ENCODE data around the gene NPDC1. TPM values are rescaled to one million over a fixed set of nuclear protein-coding genes. Genes with fewer than 3 reads are reported as not detected.
A peak's percentile ranks its signal among the peaks of the same experiment; 100 is the strongest.
"Not testable (repeated sequence)": the region's sequence is repeated elsewhere in the genome, so short reads cannot be mapped to it uniquely, and the experiment has no call there.

Gene NPDC1
- total RNA-seq, 1 donor from 2014 or later = 5.7 TPM

GRCh38 chr9:137033481-137033880, 12.5 kb downstream of the NPDC1 start:
- not testable (repeated sequence) for H3K9me3 ChIP-seq (ENCODE audit: control insufficient read depth in 3 of 3, low read length in 3 of 3); H3K4me3 ChIP-seq (ENCODE audit: low read length in 3 of 3); H3K9ac ChIP-seq (ENCODE audit: low read depth in 1 of 3, low read length in 3 of 3); H3K27ac ChIP-seq (ENCODE audit: low read depth, low read length); H3K36me3 ChIP-seq (ENCODE audit: control insufficient read depth in 3 of 3, insufficient read depth in 3 of 3, low read length in 3 of 3)
- H3K27me3 ChIP-seq (ENCODE audit: control insufficient read depth in 3 of 3, insufficient read depth in 3 of 3, low read length in 3 of 3) = peaks cover 4 to 16% (median 5%) of the 10 kb centered on the region in 3 donors
- H3K4me1 ChIP-seq (ENCODE audit: control insufficient read depth in 3 of 3, insufficient read depth in 3 of 3, low read length in 3 of 3) = peaks cover 21 to 34% (median 22%) of the 10 kb centered on the region in 3 donors

- Histone ChIP-seq H3K4me3 (ENCODE audit: low read length in 3 of 3) (no peak overlapping the region), H3K4me1 (ENCODE audit: control insufficient read depth in 3 of 3, insufficient read depth in 3 of 3, low read length in 3 of 3) (peaks cover 22 to 36% (median 24%) of the 10 kb centered on the region in 3 donors)
Observed at GRCh38 chr9:137032858-137033257, 13.1 kb downstream of the NPDC1 start.

GRCh38 chr9:137031904-137032640, 13.9 kb downstream of the NPDC1 start, which contains the start of gene FUT7:
Gene FUT7 (minus strand): TSS chr9:137032088. CDS start chr9:137031991, 97 bp downstream.
- Histone ChIP-seq H3K27ac (ENCODE audit: low read depth, low read length) (no peak within 1 kb of the TSS), H3K4me1 (ENCODE audit: control insufficient read depth in 3 of 3, insufficient read depth in 3 of 3, low read length in 3 of 3) (peaks cover 27 to 42% (median 29%) of the 10 kb centered on the region in 3 donors), H3K9me3 (ENCODE audit: control insufficient read depth in 3 of 3, low read length in 3 of 3) (no peaks in the 10 kb centered on the region), H3K36me3 (ENCODE audit: control insufficient read depth in 3 of 3, insufficient read depth in 3 of 3, low read length in 3 of 3) (no peaks in the 10 kb centered on the region), H3K27me3 (ENCODE audit: control insufficient read depth in 3 of 3, insufficient read depth in 3 of 3, low read length in 3 of 3) (peaks cover 4 to 16% (median 5%) of the 10 kb centered on the region in 3 donors), H3K9ac (ENCODE audit: low read depth in 1 of 3, low read length in 3 of 3) (no peak within 1 kb of the TSS), H3K4me3 (ENCODE audit: low read length in 3 of 3) (no peak within 1 kb of the TSS)

More at GRCh38 chr9:137032858-137033257, 13.1 kb downstream of the NPDC1 start:
- Histone ChIP-seq H3K36me3 (ENCODE audit: control insufficient read depth in 3 of 3, insufficient read depth in 3 of 3, low read length in 3 of 3) (no peaks in the 10 kb centered on the region), H3K9me3 (ENCODE audit: control insufficient read depth in 3 of 3, low read length in 3 of 3) (no peaks in the 10 kb centered on the region), H3K27ac (ENCODE audit: low read depth, low read length) (no peak overlapping the region), H3K9ac (ENCODE audit: low read depth in 1 of 3, low read length in 3 of 3) (no peak overlapping the region), H3K27me3 (ENCODE audit: control insufficient read depth in 3 of 3, insufficient read depth in 3 of 3, low read length in 3 of 3) (peaks cover 4 to 16% (median 5%) of the 10 kb centered on the region in 3 donors)

- no peak overlapping the region for H3K9ac ChIP-seq (ENCODE audit: low read depth in 1 of 3, low read length in 3 of 3)
- peaks cover 36 to 52% (median 42%) of the 10 kb centered on the region in 3 donors for H3K4me1 ChIP-seq (ENCODE audit: control insufficient read depth in 3 of 3, insufficient read depth in 3 of 3, low read length in 3 of 3)
- peaks cover 4 to 16% (median 5%) of the 10 kb centered on the region in 3 donors for H3K27me3 ChIP-seq (ENCODE audit: control insufficient read depth in 3 of 3, insufficient read depth in 3 of 3, low read length in 3 of 3)
- H3K4me3 ChIP-seq (ENCODE audit: low read length in 3 of 3) = no peak overlapping the region
- H3K27ac ChIP-seq (ENCODE audit: low read depth, low read length) = no peak overlapping the region
- H3K36me3 ChIP-seq (ENCODE audit: control insufficient read depth in 3 of 3, insufficient read depth in 3 of 3, low read length in 3 of 3) = no peaks in the 10 kb centered on the region
- H3K9me3 ChIP-seq (ENCODE audit: control insufficient read depth in 3 of 3, low read length in 3 of 3) = no peaks in the 10 kb centered on the region
Observed at GRCh38 chr9:137030538-137031527, 15.1 kb downstream of the NPDC1 start.

GRCh38 chr9:137030006-137030405, 16.0 kb downstream of the NPDC1 start:
- Histone ChIP-seq H3K27me3 (ENCODE audit: control insufficient read depth in 3 of 3, insufficient read depth in 3 of 3, low read length in 3 of 3) (peaks cover 0 to 10% (median 4%) of the 10 kb centered on the region in 3 donors), H3K36me3 (ENCODE audit: control insufficient read depth in 3 of 3, insufficient read depth in 3 of 3, low read length in 3 of 3) (no peaks in the 10 kb centered on the region), H3K27ac (ENCODE audit: low read depth, low read length) (no peak overlapping the region), H3K9ac (ENCODE audit: low read depth in 1 of 3, low read length in 3 of 3) (no peak overlapping the region), H3K4me1 (ENCODE audit: control insufficient read depth in 3 of 3, insufficient read depth in 3 of 3, low read length in 3 of 3) (peaks cover 32 to 46% (median 38%) of the 10 kb centered on the region in 3 donors), H3K4me3 (ENCODE audit: low read length in 3 of 3) (no peak overlapping the region), H3K9me3 (ENCODE audit: control insufficient read depth in 3 of 3, low read length in 3 of 3) (no peaks in the 10 kb centered on the region)

GRCh38 chr9:137029058-137029936, 16.7 kb downstream of the NPDC1 start:
- Histone ChIP-seq H3K9ac (ENCODE audit: low read depth in 1 of 3, low read length in 3 of 3) (peak overlapping the region in 2 of 3 donors; percentile 77 to 79), H3K36me3 (ENCODE audit: control insufficient read depth in 3 of 3, insufficient read depth in 3 of 3, low read length in 3 of 3) (no peaks in the 10 kb centered on the region), H3K27me3 (ENCODE audit: control insufficient read depth in 3 of 3, insufficient read depth in 3 of 3, low read length in 3 of 3) (peaks cover 0 to 3% (median 0%) of the 10 kb centered on the region in 3 donors), H3K27ac (ENCODE audit: low read depth, low read length) (no peak overlapping the region), H3K4me3 (ENCODE audit: low read length in 3 of 3) (peak overlapping the region; percentile 35 to 74 (median 63)), H3K9me3 (ENCODE audit: control insufficient read depth in 3 of 3, low read length in 3 of 3) (no peaks in the 10 kb centered on the region), H3K4me1 (ENCODE audit: control insufficient read depth in 3 of 3, insufficient read depth in 3 of 3, low read length in 3 of 3) (peaks cover 25 to 39% (median 33%) of the 10 kb centered on the region in 3 donors)

GRCh38 chr9:137028263-137029057, 17.5 kb downstream of the NPDC1 start:
- H3K9me3 ChIP-seq (ENCODE audit: control insufficient read depth in 3 of 3, low read length in 3 of 3) = no peaks in the 10 kb centered on the region
- H3K4me3 ChIP-seq (ENCODE audit: low read length in 3 of 3) = peak overlapping the region; percentile 59 to 74 (median 63)
- peak overlapping the region in 2 of 3 donors; percentile 77 to 79 for H3K9ac ChIP-seq (ENCODE audit: low read depth in 1 of 3, low read length in 3 of 3)
- peaks cover 25 to 39% (median 33%) of the 10 kb centered on the region in 3 donors for H3K4me1 ChIP-seq (ENCODE audit: control insufficient read depth in 3 of 3, insufficient read depth in 3 of 3, low read length in 3 of 3)
- H3K27ac ChIP-seq (ENCODE audit: low read depth, low read length) = no peak overlapping the region
- H3K27me3 ChIP-seq (ENCODE audit: control insufficient read depth in 3 of 3, insufficient read depth in 3 of 3, low read length in 3 of 3) = no peaks in the 10 kb centered on the region
- H3K36me3 ChIP-seq (ENCODE audit: control insufficient read depth in 3 of 3, insufficient read depth in 3 of 3, low read length in 3 of 3) = no peaks in the 10 kb centered on the region

- H3K27me3 ChIP-seq (ENCODE audit: control insufficient read depth in 3 of 3, insufficient read depth in 3 of 3, low read length in 3 of 3) = no peaks in the 10 kb centered on the region
- no peaks in the 10 kb centered on the region for H3K9me3 ChIP-seq (ENCODE audit: control insufficient read depth in 3 of 3, low read length in 3 of 3)
- H3K9ac ChIP-seq (ENCODE audit: low read depth in 1 of 3, low read length in 3 of 3) = peak within 1 kb of the TSS; percentile 52 to 85 (median 77)
- peak within 1 kb of the TSS; percentile 65 to 80 (median 77) for H3K4me3 ChIP-seq (ENCODE audit: low read length in 3 of 3)
- no peaks in the 10 kb centered on the region for H3K36me3 ChIP-seq (ENCODE audit: control insufficient read depth in 3 of 3, insufficient read depth in 3 of 3, low read length in 3 of 3)
- H3K27ac ChIP-seq (ENCODE audit: low read depth, low read length) = no peak within 1 kb of the TSS
- H3K4me1 ChIP-seq (ENCODE audit: control insufficient read depth in 3 of 3, insufficient read depth in 3 of 3, low read length in 3 of 3) = peaks cover 25 to 39% (median 33%) of the 10 kb centered on the region in 3 donors
Observed at GRCh38 chr9:137027369-137028262, 18.4 kb downstream of the NPDC1 start, which contains the start of gene ABCA2. Gene ABCA2 (minus strand): TSS chr9:137028237. CDS start chr9:137028140, 97 bp downstream.

Measured in skeletal muscle tissue (tissue), 4 donors.